Epithelial cell of esophagus (primary cell): Measurements from ENCODE around the gene SLC44A4.
"Not testable (repeated sequence)": the region's sequence is repeated elsewhere in the genome, so short reads cannot be mapped to it uniquely, and the experiment has no call there.

ENCODE experiments used
- DNase-seq: peaks from one replicate; pipeline ENCODE4 v3.0.0; 2010; ENCODE audit warnings: low read depth
- H3K4me3 ChIP-seq: 2 replicates; pipeline ENCODE4 v1.5.1; 2011; ENCODE audit warnings: mild to moderate bottlenecking, low read length, control low read depth
- TF ChIP-seq, protein P1 (sequence below): IDR thresholded peaks from 2 replicates; pipeline ENCODE4 v1.5.1; 2011; ENCODE audit warnings: low read depth, mild to moderate bottlenecking, low read length, control low read depth, inconsistent platforms; ENCODE audit not compliant: insufficient read depth; ENCODE audit errors: missing control alignments

The SLC44A4 gene

DNA sequence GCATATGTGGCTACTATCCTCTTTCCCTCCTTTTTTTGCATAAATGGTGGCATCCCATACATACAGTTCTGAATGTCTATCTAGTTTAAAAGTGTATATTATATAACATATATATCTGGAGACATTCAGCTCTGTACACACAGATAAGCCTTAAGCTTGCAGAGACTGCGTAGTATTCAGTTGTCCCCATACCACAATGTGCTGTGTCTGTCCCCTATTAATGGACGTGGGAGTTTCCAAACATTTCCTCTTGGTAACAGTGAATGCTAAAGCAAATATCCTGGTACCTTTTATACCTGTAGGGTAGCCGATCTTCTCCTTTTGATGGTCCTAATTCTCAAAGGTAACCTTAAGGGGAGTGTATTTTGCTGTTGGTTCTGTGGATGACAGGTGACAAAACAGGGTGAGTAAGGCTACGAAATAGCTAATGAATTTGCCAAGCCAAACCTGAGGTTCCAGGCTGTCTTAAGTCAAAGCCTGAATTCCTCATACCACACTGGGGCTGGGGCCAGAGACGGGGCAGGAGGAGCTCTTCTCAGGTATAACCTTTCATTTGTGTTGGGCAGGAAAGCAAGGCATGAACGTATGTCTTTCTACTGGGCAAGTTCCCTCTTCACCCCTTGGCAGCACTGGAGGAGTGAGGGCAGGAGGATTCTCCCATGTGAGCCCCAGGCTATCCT, 41.0 kb upstream of the SLC44A4 start:
- H3K4me3 ChIP-seq, result no peak overlapping the region
- TF ChIP-seq, protein P1, sequence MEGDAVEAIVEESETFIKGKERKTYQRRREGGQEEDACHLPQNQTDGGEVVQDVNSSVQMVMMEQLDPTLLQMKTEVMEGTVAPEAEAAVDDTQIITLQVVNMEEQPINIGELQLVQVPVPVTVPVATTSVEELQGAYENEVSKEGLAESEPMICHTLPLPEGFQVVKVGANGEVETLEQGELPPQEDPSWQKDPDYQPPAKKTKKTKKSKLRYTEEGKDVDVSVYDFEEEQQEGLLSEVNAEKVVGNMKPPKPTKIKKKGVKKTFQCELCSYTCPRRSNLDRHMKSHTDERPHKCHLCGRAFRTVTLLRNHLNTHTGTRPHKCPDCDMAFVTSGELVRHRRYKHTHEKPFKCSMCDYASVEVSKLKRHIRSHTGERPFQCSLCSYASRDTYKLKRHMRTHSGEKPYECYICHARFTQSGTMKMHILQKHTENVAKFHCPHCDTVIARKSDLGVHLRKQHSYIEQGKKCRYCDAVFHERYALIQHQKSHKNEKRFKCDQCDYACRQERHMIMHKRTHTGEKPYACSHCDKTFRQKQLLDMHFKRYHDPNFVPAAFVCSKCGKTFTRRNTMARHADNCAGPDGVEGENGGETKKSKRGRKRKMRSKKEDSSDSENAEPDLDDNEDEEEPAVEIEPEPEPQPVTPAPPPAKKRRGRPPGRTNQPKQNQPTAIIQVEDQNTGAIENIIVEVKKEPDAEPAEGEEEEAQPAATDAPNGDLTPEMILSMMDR, result no peak
- DNase-seq, result peak; percentile 54

DNA sequence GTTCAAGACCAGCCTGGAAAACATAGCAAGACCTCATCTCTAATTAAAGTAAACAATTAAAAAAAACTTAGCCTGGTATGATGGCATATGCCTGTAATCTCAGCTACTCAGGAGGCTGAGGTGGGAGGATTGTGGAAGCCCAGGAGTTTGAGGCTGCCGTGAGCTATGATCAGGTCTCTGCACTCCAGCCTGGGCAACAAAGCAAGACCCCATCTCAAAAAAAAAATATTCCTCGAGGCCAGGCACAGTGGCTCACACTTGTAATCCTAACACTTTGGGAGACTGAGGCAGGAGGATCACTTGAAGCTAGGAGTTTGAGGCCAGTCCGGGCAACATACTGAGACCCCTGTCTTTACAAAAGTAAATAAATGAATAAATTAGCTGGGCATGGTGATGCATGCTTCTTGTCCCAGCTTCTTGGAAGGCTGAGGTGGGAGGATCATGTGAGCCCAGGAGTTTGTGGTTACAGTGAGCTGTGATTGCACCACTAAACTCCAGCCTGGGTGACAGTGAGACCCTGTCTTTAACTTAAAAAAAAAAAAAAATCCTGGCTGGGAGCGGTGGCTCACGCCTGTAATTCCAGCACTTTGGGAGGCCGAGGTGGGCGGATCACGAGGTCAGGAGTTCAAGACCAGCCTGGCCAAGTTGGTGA, 39.4 kb upstream of the SLC44A4 start:
- DNase-seq, result no peak
- no peak overlapping the region for H3K4me3 ChIP-seq
- TF ChIP-seq, protein P1, result no peak

DNA sequence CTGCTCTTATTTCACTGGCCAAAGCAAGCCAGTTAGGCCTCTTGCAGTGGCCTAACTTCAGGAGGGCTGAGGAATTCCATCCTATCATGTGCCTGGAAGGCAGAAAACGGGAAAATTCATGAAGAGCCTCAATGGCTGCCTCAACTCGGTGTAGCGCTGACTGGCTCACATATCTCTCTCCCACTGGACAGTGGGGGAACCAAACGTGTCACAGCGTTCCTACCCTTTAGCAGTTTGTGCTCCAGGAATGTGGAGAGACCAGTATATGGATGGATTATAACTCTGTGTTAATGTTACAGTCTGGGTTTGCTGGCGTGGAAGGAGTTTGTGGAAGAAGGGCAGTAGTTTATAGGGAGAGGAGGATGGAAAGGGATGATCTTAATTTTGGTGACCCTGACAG, 37.0 kb upstream of the SLC44A4 start:
- TF ChIP-seq, protein P1, result no peak
- H3K4me3 ChIP-seq, result no peak overlapping the region
- no peak for DNase-seq

DNA sequence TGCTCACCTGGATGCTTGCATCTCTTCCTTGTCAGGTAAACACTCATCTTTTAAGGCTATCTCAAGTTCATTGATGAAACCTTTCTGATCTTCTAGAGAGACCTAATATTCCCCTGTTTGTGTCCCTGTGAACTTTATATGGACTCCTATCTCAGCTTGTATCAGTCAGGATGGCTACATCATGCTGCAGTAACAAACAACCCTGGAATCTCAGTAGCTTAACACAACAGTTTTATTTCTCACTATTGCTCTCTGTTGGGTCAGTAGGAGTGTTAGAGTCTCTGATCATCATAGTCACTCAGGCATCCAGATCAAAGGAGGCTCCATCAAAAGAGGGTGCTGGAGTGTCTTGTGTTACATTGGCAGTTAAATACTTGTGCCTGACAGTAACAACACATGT, 36.6 kb upstream of the SLC44A4 start:
- no peak for DNase-seq
- H3K4me3 ChIP-seq, result no peak overlapping the region
- TF ChIP-seq, protein P1, result no peak

DNA sequence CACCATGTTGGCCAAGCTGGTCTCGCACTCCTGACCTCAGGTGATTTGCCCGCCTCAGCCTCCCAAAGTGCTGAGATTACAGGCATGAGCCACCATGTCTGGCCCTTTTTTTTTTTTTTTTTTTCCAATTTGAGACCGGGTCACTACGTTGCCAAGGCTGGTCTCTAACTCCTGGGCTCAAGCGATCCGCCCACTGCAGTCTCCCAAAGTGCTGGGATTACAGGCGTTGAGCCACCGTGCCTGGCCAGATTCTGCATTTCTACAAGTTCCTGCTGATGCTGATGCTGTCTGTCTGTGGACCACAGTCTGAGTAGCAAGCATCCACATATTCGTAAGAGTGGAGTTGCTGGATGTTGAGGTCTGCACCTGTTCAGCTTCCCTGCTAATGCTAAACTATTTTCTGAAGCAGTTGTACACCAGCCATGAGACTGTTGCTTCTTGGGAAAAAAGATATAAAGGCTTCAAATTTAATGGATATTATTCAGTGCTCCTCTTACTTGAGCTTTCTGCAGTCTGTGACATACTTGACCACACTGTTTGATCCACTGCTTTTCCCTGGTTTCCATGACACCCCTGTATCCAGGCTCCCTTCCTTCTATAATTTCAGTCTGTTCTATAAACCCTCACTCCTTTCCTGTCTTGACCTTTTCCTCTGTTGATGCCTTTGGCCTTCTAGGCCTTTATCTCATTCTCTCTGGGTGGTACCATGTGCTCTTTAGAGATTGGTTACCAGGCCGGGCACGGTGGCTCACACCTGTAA, 33.2 kb upstream of the SLC44A4 start:
- TF ChIP-seq, protein P1, result no peak
- no peak overlapping the region for H3K4me3 ChIP-seq
- no peak for DNase-seq

DNA sequence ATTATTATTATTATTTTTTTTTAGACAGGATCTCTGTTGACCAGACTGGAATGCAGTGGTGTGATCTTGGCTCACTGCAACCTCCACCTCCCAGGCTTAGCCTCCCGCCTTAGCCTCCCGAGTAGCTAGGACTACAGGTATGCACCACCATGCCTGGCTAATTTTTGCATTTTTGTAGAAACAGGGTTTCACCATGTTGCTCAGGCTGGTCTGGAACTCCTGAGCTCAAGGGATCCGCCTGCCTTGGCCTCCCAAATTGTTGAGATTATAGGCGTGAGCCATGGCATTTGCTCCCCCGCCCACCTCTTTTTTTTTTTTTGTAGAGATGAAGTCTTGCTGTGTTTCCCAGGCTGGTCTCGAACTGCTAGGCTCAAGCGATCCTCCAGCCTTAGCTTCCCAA, 30.5 kb upstream of the SLC44A4 start:
- DNase-seq, H3K4me3 ChIP-seq: not testable (repeated sequence)

DNA sequence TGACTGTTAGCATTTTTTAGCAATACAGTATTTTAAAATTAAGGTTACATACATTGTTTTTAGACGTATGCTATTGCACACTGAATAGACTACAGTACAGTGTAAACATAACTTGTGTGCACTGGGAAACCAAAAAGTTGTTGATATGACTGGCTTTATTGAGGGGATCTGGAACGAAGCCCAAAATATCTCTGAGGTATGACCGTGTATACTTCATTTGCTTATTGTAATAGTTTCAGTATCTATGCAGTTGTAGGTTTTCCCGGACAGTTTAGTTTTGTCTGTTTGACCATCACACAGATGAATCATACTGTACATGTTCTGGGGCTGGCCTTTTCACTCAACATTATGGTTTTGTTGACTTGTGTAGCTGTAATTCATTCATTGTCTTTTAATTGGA, 30.0 kb upstream of the SLC44A4 start:
- peak; percentile 31 for DNase-seq
- no peak overlapping the region for H3K4me3 ChIP-seq
- TF ChIP-seq, protein P1, result no peak

DNA sequence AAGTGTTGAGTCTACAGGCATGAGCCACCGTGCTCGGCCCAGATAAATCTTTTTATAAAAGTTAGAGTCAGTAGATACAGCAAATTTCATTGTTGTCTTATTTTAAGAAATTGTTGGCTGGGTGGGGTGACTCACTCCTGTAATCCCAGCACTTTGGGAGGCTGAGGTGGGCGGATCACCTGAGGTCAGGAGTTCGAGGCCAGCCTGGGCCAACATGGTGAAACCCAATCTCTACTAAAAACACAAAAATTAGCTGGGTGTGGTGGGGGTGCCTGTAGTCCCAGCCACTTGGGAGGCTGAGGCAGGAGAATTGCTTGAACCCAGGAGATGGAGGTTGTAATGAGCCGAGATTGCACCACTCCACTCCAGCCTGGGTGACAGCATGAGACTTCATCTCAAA, 29.5 kb upstream of the SLC44A4 start:
- H3K4me3 ChIP-seq, DNase-seq: not testable (repeated sequence)
